Ascending aorta (tissue), 2 donors: ENCODE measurements around the gene SCAP. TPM values are rescaled to one million over a fixed set of nuclear protein-coding genes. Genes with fewer than 3 reads are reported as not detected.
A peak's percentile ranks its signal among the peaks of the same experiment; 100 is the strongest.

Experiments used
- DNase-seq, 2 donors: peaks; one replicate each; pipeline ENCODE4 v3.0.0-alpha.2; 2019; ENCODE audit warnings: low spot score in 2 of 2
- H3K27ac ChIP-seq, 2 donors: fragments of 200-600 bp; sonication (generic); one replicate each; pipeline ENCODE4 v1.5.1; 2016 to 2017; ENCODE audit warnings: mild to moderate bottlenecking in 1 of 2
- H3K27me3 ChIP-seq: fragments of 200-600 bp; sonication (generic); one replicate; pipeline ENCODE4 v1.5.1; 2017
- H3K36me3 ChIP-seq, 2 donors: fragments of 200-600 bp; sonication (generic); one replicate each; pipeline ENCODE4 v1.5.1; 2016
- H3K4me1 ChIP-seq, 2 donors: fragments of 200-600 bp; sonication (generic); one replicate each; pipeline ENCODE4 v1.5.1; 2016 to 2017; ENCODE audit warnings: mild to moderate bottlenecking in 1 of 2
- H3K4me3 ChIP-seq, 2 donors: fragments of 200-600 bp; sonication (generic); one replicate each; pipeline ENCODE4 v1.5.1; 2016 to 2017; ENCODE audit warnings: mild to moderate bottlenecking in 1 of 2
- H3K9me3 ChIP-seq, 2 donors: fragments of 200-600 bp; sonication (generic); one replicate each; pipeline ENCODE4 v1.5.1; 2016
- CTCF ChIP-seq, 3 experiments: fragments of 200-600 bp in 2 of 3; fragments of 450-650 bp in 1 of 3; sonication (generic) in 2 of 3; IDR thresholded peaks; one replicate each; pipeline ENCODE4 v1.5.1; 2016 to 2019; ENCODE audit warnings: antibody characterized with exemption in 3 of 3, mild to moderate bottlenecking in 1 of 3, moderate library complexity in 1 of 3
- intact Hi-C: fragments of 100-400 bp; cut with DNase I; formaldehyde crosslinking; loops from one replicate; pipeline ENCODE4 v1.15.1; 2023
- total RNA-seq: library from RNA; depleted of rRNA; stranded (reverse); fragments of >200 nt; gene quantifications from one replicate; pipeline ENCODE4 v1.1.0, GENCODE V29; 2016

SCAP gene
- total RNA-seq, 1 donor from 2014 or later = 155 TPM

GRCh38 chr3:47385007-47385406, 90.7 kb downstream of the SCAP start:
- no peak for DNase-seq
- Histone ChIP-seq H3K27me3 (no peaks in the 10 kb centered on the region), H3K4me1 (peaks cover 3 to 18% of the 10 kb centered on the region in 2 donors), H3K9me3 (no peaks in the 10 kb centered on the region), H3K36me3 (peaks cover 4 to 7% of the 10 kb centered on the region in 2 donors), H3K27ac (no peak overlapping the region), H3K4me3 (no peak overlapping the region)
- TF ChIP-seq CTCF (IDR thresholded peaks at IDR 0.05) = no peak
- intact Hi-C loops = no loop called here

GRCh38 chr3:47384425-47384824, 91.3 kb downstream of the SCAP start:
- Histone ChIP-seq H3K27me3 (no peaks in the 10 kb centered on the region), H3K4me1 (peaks cover 3 to 22% of the 10 kb centered on the region in 2 donors), H3K27ac (no peak overlapping the region), H3K9me3 (no peaks in the 10 kb centered on the region), H3K36me3 (peaks cover 4 to 7% of the 10 kb centered on the region in 2 donors), H3K4me3 (no peak overlapping the region)
- no peak for DNase-seq
- intact Hi-C loops = loop anchor here (5.0 kb wide), 2 partner anchors 93 to 398 kb away; partner anchors contain the start of genes SCAP and SMARCC1
- no peak for TF ChIP-seq CTCF (IDR thresholded peaks at IDR 0.05)

- peak overlapping the region; percentile 79 to 93 for H3K4me3 ChIP-seq
- peaks cover 3 to 26% of the 10 kb centered on the region in 2 donors for H3K4me1 ChIP-seq
- TF ChIP-seq CTCF (IDR thresholded peaks at IDR 0.05) = no peak
- intact Hi-C loops = loop anchor here (2.0 to 5.0 kb wide), 4 partner anchors 96 to 401 kb away; partner anchors contain the start of genes KIF9, KLHL18, SCAP and SETD2
- H3K27ac ChIP-seq = peak overlapping the region; percentile 95 to 97
- H3K9me3 ChIP-seq = no peaks in the 10 kb centered on the region
- no peaks in the 10 kb centered on the region for H3K27me3 ChIP-seq
- H3K36me3 ChIP-seq = no peaks in the 10 kb centered on the region
- DNase-seq = peak; percentile 63 to 93
Measured at GRCh38 chr3:47381317-47382157, 94.2 kb downstream of the SCAP start.

- Histone ChIP-seq H3K27me3 (no peaks in the 10 kb centered on the region), H3K4me3 (peak within 1 kb of the TSS; percentile 79 to 93), H3K4me1 (peaks cover 3 to 26% of the 10 kb centered on the region in 2 donors), H3K9me3 (no peaks in the 10 kb centered on the region), H3K36me3 (no peaks in the 10 kb centered on the region), H3K27ac (peak within 1 kb of the TSS; percentile 95 to 97)
- intact Hi-C loops = loop anchor here (2.0 to 5.0 kb wide), 4 partner anchors 97 to 402 kb away; partner anchors contain the start of genes KIF9, KLHL18, SCAP and SETD2
- peak; percentile 96 to 99 for DNase-seq
- no peak for TF ChIP-seq CTCF (IDR thresholded peaks at IDR 0.05)
Measured at GRCh38 chr3:47380601-47381316, 95.0 kb downstream of the SCAP start, which contains the start of gene PTPN23. Gene PTPN23 (plus strand): TSS chr3:47381021. CDS start chr3:47381097, 76 bp downstream.

GRCh38 chr3:47380026-47380600, 95.6 kb downstream of the SCAP start:
- peak overlapping the region; percentile 79 to 93 for H3K4me3 ChIP-seq
- intact Hi-C loops = loop anchor here (2.0 to 5.0 kb wide), 4 partner anchors 97 to 402 kb away; partner anchors contain the start of genes KIF9, KLHL18, SCAP and SETD2
- peak overlapping the region; percentile 95 to 97 for H3K27ac ChIP-seq
- no peaks in the 10 kb centered on the region for H3K27me3 ChIP-seq
- H3K36me3 ChIP-seq = no peaks in the 10 kb centered on the region
- H3K9me3 ChIP-seq = no peaks in the 10 kb centered on the region
- H3K4me1 ChIP-seq = peaks cover 3 to 26% of the 10 kb centered on the region in 2 donors
- TF ChIP-seq CTCF (IDR thresholded peaks at IDR 0.05) = no peak
- DNase-seq = no peak
